Prostate gland (tissue), 2 donors: ENCODE measurements around the gene SLC7A10.

Source experiments
- CTCF ChIP-seq, 4 experiments: fragments of 200-600 bp in 2 of 4; fragments of 450-650 bp in 2 of 4; sonication (generic) in 2 of 4; IDR thresholded peaks; 1 replicate in 3 of 4; 2 replicates in 1 of 4; pipeline ENCODE4 v1.5.1; 2016 to 2019; ENCODE audit warnings: antibody characterized with exemption in 4 of 4, mild to moderate bottlenecking in 2 of 4, moderate library complexity in 2 of 4
- POLR2A ChIP-seq: fragments of 450-650 bp; IDR thresholded peaks from one replicate; pipeline ENCODE4 v1.6.1; 2016; ENCODE audit warnings: antibody characterized with exemption, mild to moderate bottlenecking
- POLR2AphosphoS5 ChIP-seq: sonication (generic); formaldehyde crosslinking; IDR thresholded peaks from one replicate; pipeline ENCODE4 v1.6.1; 2017; ENCODE audit warnings: antibody characterized with exemption

DNA sequence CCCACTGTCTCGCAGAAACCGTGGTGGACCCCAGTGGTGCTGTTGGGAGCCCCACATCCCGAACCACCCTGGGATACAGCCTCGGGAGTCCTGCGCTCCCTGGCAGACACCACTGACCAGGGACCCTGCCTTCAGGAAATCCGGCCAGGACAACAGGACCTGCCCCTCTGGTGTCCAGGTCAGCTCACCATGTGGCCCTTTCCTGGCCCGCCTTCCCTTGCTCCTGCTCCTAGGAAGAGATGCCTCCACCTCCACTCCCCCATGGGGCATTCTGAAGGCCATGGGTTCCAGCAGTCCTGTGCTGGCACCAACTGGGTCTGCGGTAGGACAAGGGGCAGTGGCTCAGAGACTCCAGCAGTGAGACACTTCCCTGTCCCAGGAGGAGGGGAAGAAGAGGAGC, 22.5 kb upstream of the SLC7A10 start:
- TF ChIP-seq CTCF (IDR thresholded peaks at IDR 0.05), result no peak
- no peak for TF ChIP-seq POLR2A
- TF ChIP-seq POLR2AphosphoS5, result no peak
